MCF 10A (cell line): ENCODE results near the gene CXCR2. TPM values are rescaled to one million over a fixed set of nuclear protein-coding genes. Genes with fewer than 3 reads are reported as not detected.
A peak's percentile ranks its signal among the peaks of the same experiment; 100 is the strongest.

Experiments
- BruUV-seq: library from RNA; stranded (reverse); fragments of 400-500 nt; replicated peaks from 2 replicates; lab custom pipeline; 2021; lab: Mats Ljungman, UMichigan
- CTCF ChIA-PET: fragments of 300-600 bp; sonication (Branson Sonifier 250); formaldehyde crosslinking; extraction: SDS; loops from one replicate; lab custom pipeline; 2021; ENCODE audit warnings: antibody characterized with exemption, inconsistent platforms; lab: Yijun Ruan, JAX
- POLR2A ChIA-PET: fragments of 300-600, 350-650 bp; sonication (Branson Sonifier 250); formaldehyde crosslinking; extraction: SDS; loops from one replicate; lab custom pipeline; 2020; ENCODE audit warnings: antibody characterized with exemption, inconsistent platforms; lab: Yijun Ruan, JAX
- DNase-seq: peaks from one replicate; pipeline ENCODE4 v3.0.0-alpha.2; 2018; ENCODE audit not compliant: unreplicated experiment
- H3K27ac Mint-ChIP-seq: one replicate; pipeline ENCODE4 v1.8.0; 2022; ENCODE audit warnings: mild to moderate bottlenecking, low read depth, mixed read lengths; ENCODE audit not compliant: unreplicated experiment
- H3K27me3 Mint-ChIP-seq: one replicate; pipeline ENCODE4 v1.8.0; 2022; ENCODE audit warnings: mixed read lengths; ENCODE audit not compliant: insufficient read depth, unreplicated experiment
- H3K36me3 Mint-ChIP-seq: one replicate; pipeline ENCODE4 v1.8.0; 2022; ENCODE audit warnings: mild to moderate bottlenecking, moderate library complexity, mixed read lengths; ENCODE audit not compliant: insufficient read depth, unreplicated experiment
- H3K4me1 Mint-ChIP-seq: one replicate; pipeline ENCODE4 v1.8.0; 2022; ENCODE audit warnings: mixed read lengths; ENCODE audit not compliant: insufficient read depth, unreplicated experiment
- H3K4me3 Mint-ChIP-seq: one replicate; pipeline ENCODE4 v1.8.0; 2022; ENCODE audit warnings: mild to moderate bottlenecking, moderate library complexity, mixed read lengths; ENCODE audit not compliant: unreplicated experiment
- H3K9me3 Mint-ChIP-seq: one replicate; pipeline ENCODE4 v1.8.0; 2022; ENCODE audit warnings: mixed read lengths; ENCODE audit not compliant: unreplicated experiment
- intact Hi-C: fragments of 100-400 bp; cut with micrococcal nuclease; formaldehyde crosslinking; loops from 2 replicates; pipeline ENCODE4 v1.14.1; 2022
- total RNA-seq: library from RNA; stranded (reverse); gene quantifications from 2 replicates; pipeline ENCODE4 v1.2.3, GENCODE V29; 2022
- TF ChIP-seq, protein P1 (sequence below): fragments of 200-600 bp; IDR thresholded peaks from one replicate; pipeline ENCODE4 v1.8.0; 2022; ENCODE audit warnings: antibody characterized with exemption, mild to moderate bottlenecking; ENCODE audit not compliant: unreplicated experiment

Gene CXCR2
- total RNA-seq, 1 experiment from 2014 or later = not detected

DNA sequence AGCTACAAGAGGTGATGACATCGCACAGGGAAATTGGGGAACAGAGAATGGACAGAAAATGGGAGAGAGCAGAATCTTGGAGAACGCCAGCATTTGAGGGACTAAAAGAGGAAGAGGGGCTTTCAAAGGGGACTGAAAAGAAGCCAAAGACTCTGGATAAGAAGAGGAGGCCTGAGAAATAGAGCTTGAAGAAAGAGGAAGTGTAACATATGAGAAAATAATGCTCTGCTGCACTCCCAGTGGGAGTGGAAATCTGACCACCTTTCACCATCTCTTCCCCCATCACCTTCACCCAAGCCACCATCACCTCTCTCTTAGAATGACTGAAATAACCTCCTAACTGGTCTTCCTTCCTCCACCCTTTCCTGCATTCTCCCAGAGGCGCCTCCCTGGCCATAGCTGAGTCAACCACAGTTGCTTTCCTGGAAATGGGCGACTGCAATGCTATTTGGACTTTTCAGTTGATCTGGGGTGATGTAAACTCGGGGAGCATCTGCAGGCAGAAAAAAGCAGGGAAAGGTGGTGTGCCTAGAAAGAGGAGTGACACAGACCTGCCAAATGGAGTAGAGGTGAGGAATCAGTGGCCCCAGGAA is 24.1 kb downstream of the CXCR2 start:
- ChIA-PET POLR2A (interaction anchor here (0.7 kb wide), 1 partner anchor 193 kb away, joined by 3 read pairs; no protein-coding TSS in a partner anchor), CTCF (interaction anchor here (1.0 kb wide), 1 partner anchor 19 kb away, joined by 3 read pairs; no protein-coding TSS in a partner anchor)
- intact Hi-C loops = no loop called here
- no peak overlapping the region for H3K27ac Mint-ChIP-seq
- H3K9me3 Mint-ChIP-seq = no peaks in the 10 kb centered on the region
- no peak overlapping the region for H3K4me3 Mint-ChIP-seq
- TF ChIP-seq, protein P1, sequence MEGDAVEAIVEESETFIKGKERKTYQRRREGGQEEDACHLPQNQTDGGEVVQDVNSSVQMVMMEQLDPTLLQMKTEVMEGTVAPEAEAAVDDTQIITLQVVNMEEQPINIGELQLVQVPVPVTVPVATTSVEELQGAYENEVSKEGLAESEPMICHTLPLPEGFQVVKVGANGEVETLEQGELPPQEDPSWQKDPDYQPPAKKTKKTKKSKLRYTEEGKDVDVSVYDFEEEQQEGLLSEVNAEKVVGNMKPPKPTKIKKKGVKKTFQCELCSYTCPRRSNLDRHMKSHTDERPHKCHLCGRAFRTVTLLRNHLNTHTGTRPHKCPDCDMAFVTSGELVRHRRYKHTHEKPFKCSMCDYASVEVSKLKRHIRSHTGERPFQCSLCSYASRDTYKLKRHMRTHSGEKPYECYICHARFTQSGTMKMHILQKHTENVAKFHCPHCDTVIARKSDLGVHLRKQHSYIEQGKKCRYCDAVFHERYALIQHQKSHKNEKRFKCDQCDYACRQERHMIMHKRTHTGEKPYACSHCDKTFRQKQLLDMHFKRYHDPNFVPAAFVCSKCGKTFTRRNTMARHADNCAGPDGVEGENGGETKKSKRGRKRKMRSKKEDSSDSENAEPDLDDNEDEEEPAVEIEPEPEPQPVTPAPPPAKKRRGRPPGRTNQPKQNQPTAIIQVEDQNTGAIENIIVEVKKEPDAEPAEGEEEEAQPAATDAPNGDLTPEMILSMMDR = no peak
- DNase-seq = no peak
- H3K36me3 Mint-ChIP-seq = no peaks in the 10 kb centered on the region
- BruUV-seq = no TSS peak
- no peaks in the 10 kb centered on the region for H3K27me3 Mint-ChIP-seq
- peaks cover 42% of the 10 kb centered on the region for H3K4me1 Mint-ChIP-seq

- CTCF ChIA-PET = interaction anchor here (0.6 to 0.7 kb wide), 3 partner anchors 12 to 746 kb away, joined by 3 to 5 read pairs (median 4); no protein-coding TSS in a partner anchor
- POLR2A ChIA-PET = interaction anchor here (0.9 kb wide), 1 partner anchor 22 kb away, joined by 5 read pairs; no protein-coding TSS in a partner anchor
- peaks cover 32% of the 10 kb centered on the region for H3K4me1 Mint-ChIP-seq
- no peaks in the 10 kb centered on the region for H3K27me3 Mint-ChIP-seq
- intact Hi-C loops = no loop called here
- no peaks in the 10 kb centered on the region for H3K36me3 Mint-ChIP-seq
- H3K4me3 Mint-ChIP-seq = no peak overlapping the region
- DNase-seq = peak; percentile 56
- TF ChIP-seq, protein P1 = no peak
- no peaks in the 10 kb centered on the region for H3K9me3 Mint-ChIP-seq
- no peak overlapping the region for H3K27ac Mint-ChIP-seq
- BruUV-seq = no TSS peak
Measured at GRCh38 chr2:218152172-218152571, 26.3 kb downstream of the CXCR2 start.

DNA sequence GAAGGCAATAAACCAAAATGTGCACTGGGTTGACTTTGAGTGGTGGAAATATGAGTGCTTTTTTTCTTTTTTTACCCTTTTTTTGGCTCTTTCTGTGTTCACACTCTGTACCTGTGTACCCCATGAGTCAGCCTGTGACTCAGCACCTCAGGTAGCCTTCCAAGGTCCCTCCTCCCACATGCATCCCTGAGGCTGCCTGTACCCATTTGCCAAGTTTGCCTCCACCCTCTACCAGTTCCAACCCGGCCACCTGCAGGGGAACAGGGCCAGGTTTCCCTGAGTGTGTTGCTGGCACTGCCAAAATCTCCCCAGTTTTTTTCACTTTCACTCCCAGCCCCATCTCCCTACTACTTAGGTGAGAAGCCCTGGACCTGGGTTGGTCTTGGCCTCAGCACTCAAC is 26.9 kb downstream of the CXCR2 start:
- no peaks in the 10 kb centered on the region for H3K27me3 Mint-ChIP-seq

DNA sequence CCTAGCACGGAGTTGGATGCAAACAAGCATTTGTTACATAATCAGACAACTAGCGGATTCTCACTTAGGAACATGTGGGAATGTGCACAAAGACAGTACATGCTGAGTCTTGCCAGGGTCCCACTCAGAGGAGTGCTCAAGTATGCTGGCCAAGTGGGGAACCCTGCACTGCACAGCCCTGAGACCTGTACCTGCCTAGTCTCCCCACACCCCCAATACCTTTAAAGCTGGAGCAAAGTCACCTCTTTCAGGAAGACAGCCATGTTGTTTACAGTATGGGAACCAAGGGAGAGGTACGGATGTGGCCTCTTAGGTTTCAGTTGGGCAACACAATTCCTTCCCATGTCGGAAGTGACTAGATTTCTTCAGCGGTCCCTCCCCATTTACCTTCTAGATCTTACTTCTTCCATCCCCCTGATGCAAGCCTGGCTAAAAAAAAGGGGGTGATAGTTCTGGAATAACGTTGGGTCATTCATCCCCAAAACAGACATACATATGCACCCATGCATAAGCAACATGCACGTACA is 30.2 kb downstream of the CXCR2 start:
- Mint-ChIP-seq H3K36me3 (no peaks in the 10 kb centered on the region), H3K9me3 (no peaks in the 10 kb centered on the region), H3K4me1 (peaks cover 19% of the 10 kb centered on the region), H3K27me3 (peaks cover 11% of the 10 kb centered on the region), H3K4me3 (no peak overlapping the region), H3K27ac (no peak overlapping the region)
- intact Hi-C loops = no loop called here
- no TSS peak for BruUV-seq
- DNase-seq = peak; percentile 91
- POLR2A ChIA-PET = no interaction called here
- CTCF ChIA-PET = interaction anchor here (1.1 to 2.3 kb wide), 3 partner anchors 10 to 368 kb away, joined by 4 to 9 read pairs (median 5); no protein-coding TSS in a partner anchor
- TF ChIP-seq, protein P1 = no peak

More for the DNA sequence above, 26.9 kb downstream of the CXCR2 start:
- H3K4me3 Mint-ChIP-seq = peak overlapping the region; percentile 46
- CTCF ChIA-PET = interaction anchor here (0.6 to 1.7 kb wide), 4 partner anchors 9 to 747 kb away, joined by 3 to 5 read pairs (median 4); no protein-coding TSS in a partner anchor
- no peaks in the 10 kb centered on the region for H3K9me3 Mint-ChIP-seq
- peak; percentile 97 for DNase-seq
- H3K4me1 Mint-ChIP-seq = peaks cover 32% of the 10 kb centered on the region
- no peaks in the 10 kb centered on the region for H3K36me3 Mint-ChIP-seq
- intact Hi-C loops = no loop called here
- POLR2A ChIA-PET = interaction anchor here (0.6 to 1.2 kb wide), 5 partner anchors 20 to 102 kb away, joined by 3 to 7 read pairs (median 5); no protein-coding TSS in a partner anchor
- H3K27ac Mint-ChIP-seq = peak overlapping the region; percentile 75
- BruUV-seq = no TSS peak
- TF ChIP-seq, protein P1 = no peak
